Stimulated activated CD8-positive, alpha-beta memory T cell treated with anti-CD3 and anti-CD28 coated beads, Interleukin-15, amount 100 ng/mL, for 1 hour (primary cell): ENCODE measurements around the gene PPID.
"Not testable (repeated sequence)": the region's sequence is repeated elsewhere in the genome, so short reads cannot be mapped to it uniquely, and the experiment has no call there.

ENCODE experiments used
- DNase-seq: peaks from one replicate; pipeline ENCODE4 v3.0.0-alpha.2; 2020; ENCODE audit warnings: low read depth

The PPID gene

GRCh38 chr4:158729716-158730559, 6.7 kb upstream of the PPID start:
- DNase-seq = peak; percentile 27

- no peak for DNase-seq
Measured at GRCh38 chr4:158728236-158728635, 5.0 kb upstream of the PPID start.

DNA sequence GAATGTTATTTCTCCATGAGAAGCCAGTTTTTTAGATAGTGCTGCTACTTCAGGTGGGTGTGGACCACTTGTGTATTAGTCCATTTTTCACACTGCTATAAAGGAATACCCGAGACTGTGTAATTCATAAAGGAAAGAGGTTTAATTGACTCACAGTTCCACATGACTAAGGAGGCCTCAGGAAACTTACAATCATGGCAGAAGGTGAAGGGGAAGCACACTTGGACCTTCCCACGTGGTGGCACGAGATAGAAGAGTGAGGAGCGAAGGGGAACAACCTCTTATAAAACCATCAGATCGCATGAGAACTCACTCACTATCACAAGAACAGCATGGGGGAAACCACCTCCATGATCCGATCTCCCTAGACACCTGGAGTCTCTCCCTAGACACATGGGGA, 3.4 kb upstream of the PPID start:
- no peak for DNase-seq

GRCh38 chr4:158724637-158725036, 1.4 kb upstream of the PPID start:
- DNase-seq = no peak

DNA sequence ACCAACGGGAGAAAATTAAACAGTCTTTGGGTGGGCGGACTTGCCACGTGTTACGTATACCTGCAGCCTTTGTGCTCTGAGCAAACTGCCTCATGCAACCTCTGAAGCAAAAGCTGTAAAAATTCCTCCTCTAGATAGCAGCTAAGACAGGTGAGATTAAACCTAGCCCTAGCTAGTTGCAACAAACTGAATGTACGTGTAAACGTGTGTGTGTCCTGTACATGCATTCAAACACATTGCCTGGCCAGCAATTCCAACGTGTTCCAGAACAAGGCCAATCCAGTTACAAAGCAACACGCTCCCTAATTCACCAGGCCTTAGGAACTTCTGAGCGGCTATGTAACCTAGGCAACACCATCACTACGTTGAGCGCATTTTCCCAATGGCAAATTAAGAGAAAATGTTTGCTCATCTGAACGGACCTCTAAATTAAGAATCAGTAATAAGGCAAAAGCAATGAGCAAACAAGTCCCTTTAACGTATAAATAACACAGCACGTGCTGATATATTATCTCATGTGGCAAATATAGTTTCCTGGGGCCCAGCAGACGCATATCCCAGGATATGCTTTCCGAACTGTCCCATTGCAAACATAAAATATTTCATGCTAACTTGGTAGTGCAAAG, 792 bp downstream of the PPID start:
- DNase-seq = no peak

- DNase-seq = no peak
Measured at GRCh38 chr4:158721680-158722079, 1.5 kb downstream of the PPID start.

- DNase-seq = no peak
Measured at GRCh38 chr4:158715802-158716201, 7.4 kb downstream of the PPID start.

DNA sequence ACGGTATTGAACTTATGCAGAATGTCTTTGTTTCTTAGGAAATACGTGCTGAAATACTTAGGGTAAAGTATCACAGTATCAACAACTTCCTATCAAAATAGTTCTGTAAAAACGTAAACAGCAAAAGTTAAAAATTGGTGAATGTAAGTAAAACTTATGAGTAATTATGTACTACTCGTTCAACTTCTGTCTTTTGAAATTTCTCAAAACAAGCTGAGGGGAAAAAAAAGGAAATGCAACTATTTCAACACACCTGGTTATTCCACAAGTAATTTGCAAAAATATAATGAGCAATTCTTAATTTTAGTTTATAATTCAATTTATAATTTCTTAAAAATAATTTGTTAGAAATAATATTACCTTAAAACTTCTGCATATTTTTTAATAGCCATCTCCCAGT, 8.3 kb downstream of the PPID start:
- no peak for DNase-seq

GRCh38 chr4:158712622-158713021, 10.6 kb downstream of the PPID start:
- DNase-seq = not testable (repeated sequence)

DNA sequence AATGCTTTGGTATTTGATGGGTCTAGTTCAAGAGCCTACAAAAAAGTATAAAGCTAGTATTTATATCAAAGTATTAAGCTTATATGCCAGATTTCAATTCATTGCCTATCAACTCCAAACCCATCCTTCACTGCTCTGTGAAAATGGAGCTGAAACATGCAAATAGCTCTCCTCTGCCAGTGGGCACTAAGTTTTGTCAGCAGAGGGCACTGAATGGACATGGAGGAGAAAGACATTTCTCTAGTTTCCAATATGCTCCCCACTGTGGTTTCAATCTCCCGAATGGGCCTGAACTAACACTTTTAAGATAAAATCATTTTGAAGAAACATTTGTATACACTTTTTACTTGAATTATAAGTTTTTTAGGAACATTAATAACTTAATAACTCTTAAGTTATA, 12.4 kb downstream of the PPID start:
- no peak for DNase-seq

DNA sequence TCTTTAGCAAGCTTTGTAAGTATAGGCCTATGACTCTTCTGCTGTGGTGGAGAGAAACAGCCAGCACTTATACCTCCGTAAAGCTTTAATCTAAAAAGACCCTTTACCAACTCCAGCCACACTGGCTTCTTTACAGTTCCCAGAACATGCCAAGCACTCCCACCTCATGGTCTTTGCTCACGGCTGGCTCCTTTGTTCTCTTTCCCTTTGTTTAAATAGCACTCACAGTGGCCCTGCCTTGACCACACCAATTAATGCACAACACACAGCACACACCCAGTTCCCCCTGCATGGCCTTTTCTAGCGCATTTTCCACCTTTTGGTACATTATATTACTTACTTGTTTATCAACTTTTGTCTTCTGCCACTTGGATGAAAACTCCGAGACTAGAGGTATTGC, 18.9 kb downstream of the PPID start:
- DNase-seq = no peak

DNA sequence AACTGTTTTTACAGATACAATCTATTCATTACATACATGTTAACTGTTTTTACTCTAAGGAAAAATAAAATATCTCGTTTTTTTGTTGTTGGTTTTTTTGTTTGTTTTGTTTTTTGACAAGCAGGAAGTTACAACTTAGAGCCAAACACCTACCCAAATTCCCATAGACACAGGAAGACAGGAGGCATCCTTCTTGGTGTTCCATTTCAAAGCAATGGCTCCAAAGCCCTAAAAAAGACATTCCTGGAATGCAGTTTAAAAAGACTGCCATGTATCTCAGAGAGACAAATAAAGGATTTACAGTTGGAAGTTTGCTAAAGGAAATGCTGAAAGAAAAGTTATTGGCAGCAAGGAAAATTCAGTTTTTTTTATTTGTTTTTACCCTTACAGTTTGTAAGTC, 34.4 kb downstream of the PPID start:
- no peak for DNase-seq

GRCh38 chr4:158682066-158682465, 41.1 kb downstream of the PPID start:
- DNase-seq = no peak

DNA sequence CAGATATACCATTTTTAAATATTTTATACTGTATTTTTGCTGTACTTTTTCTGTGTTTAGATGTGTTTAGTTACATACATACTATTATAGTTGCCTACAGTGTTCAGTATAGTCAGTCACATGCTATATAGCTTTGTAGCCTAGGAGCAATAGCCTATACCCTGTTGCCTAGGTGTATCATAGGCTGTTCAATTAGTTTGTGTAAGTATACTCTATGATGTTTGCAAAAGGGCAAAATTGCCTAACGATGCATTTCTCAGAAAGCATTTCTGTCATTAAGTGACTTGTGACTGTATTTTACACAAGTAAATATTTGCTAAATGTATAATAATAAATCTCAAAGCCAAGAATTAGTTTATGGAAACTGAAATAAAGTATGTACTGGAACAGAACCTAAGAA, 41.6 kb downstream of the PPID start:
- no peak for DNase-seq

- no peak for DNase-seq
Measured at GRCh38 chr4:158678767-158679166, 44.4 kb downstream of the PPID start.

DNA sequence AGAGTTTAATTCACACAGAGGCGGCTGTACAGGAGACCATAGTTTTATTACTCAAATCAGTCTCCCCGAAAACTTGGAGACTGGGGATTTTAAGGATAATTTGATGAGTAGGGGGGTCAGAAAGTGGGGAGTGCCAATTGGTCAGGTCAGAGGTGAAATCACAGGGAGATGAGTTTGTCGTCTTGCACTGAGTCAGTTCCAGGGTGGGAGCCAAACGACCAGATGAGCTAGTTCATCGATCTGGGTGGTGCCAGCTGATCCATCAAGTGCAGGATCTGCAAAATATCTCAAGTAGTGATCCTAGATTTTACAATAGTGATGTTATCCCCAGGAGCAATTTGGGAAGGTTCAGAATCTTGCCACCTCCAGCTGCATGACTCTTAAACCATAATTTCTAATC, 47.1 kb downstream of the PPID start:
- DNase-seq = no peak

DNA sequence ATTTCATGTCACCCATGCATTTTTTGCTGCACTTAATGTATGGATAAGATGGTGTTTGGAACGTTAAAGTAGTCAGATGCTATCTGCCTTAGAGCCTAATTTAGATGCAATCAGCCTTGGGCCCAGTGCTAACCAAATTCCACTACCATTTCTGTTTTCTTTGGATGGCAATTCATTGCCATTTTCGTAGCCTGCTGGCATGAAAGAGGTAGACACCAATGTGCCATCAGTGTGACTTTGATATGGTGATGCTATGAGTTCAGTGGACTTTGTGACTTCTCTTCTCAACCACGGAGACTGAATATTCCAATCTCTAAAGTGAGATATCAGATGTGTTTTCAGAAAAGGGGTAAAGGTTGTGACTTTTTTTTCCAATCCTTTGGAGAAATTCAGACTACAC, 49.6 kb downstream of the PPID start:
- DNase-seq = no peak

GRCh38 chr4:158671915-158672806, 51.0 kb downstream of the PPID start, which contains the start of gene ETFDH:
ETFDH (plus strand) TSS chr4:158672296; CDS start chr4:158672457, 161 bp downstream.
- DNase-seq = peak; percentile 94

- DNase-seq = no peak
Measured at GRCh38 chr4:158671665-158671914, 51.6 kb downstream of the PPID start, which contains the start of gene C4orf46. C4orf46 (minus strand) TSS chr4:158671887; CDS start chr4:158671801, 86 bp downstream.

GRCh38 chr4:158670975-158671664, 52.1 kb downstream of the PPID start:
- peak; percentile 13 for DNase-seq

DNA sequence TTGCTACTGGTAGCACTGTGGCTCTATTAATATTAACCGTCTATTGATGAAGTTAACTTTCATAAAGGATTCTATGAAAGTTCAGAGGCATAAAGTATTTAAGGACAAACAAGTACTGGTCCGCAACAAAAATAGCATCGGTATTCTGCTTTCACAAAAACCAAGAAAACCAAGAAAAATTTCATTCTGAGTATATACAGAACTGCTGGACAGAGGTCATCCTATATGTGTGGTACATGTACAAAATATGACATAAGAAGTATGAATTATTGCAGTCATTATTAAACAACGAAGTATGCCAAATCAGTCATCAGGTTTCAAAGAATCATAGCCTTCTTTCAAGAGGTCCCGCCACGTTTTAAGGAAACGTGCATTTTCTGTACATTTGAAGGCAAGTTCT, 53.9 kb downstream of the PPID start:
- DNase-seq = no peak

DNA sequence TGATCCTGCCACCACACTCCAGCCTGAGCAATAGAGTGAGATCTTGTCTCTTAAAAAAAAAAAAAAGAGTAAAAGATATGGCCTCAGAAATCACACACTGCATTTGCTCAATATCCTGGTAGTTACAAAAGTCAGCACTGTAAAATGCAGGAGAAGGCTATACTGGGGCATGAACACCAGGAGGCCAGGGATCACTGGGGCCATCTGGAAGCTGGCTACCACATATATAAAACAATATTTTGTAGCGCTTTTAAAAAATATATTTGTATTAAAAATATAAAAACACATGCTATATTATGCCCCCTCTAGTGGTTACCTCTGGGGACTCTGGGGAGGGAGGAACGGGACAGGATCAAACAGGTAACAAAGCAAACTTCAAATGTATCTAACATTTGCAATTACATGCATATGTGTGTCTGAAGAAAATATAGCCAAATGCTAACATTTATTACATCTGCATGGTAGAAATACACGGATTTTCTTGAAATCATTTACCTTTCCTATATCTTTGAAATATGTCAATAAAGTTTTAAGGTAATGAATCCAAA, 55.5 kb downstream of the PPID start:
- no peak for DNase-seq
